ENCODE results near the gene SETD1A. TPM values are rescaled to one million over a fixed set of nuclear protein-coding genes. Genes with fewer than 3 reads are reported as not detected.

The SETD1A gene
- total and polyA plus RNA-seq, 2 donors from 2014 or later: 4.8 to 18.8 TPM

GRCh38 chr16:30950516-30951065 lies 7.0 kb upstream of the SETD1A start:
- Histone ChIP-seq H3K27me3 (ENCODE audit: control insufficient read depth, insufficient read depth, low read length) (no peaks in the 10 kb centered on the region), H3K9ac (ENCODE audit: low read length in 3 of 3) (peak overlapping the region in 2 of 3 donors; percentile 51 to 79), H3K27ac (ENCODE audit: low read depth in 2 of 2, low read length in 2 of 2) (no peak overlapping the region), H3K9me3 (ENCODE audit: control insufficient read depth in 2 of 3, insufficient read depth in 1 of 3, low read length in 3 of 3) (no peaks in the 10 kb centered on the region), H3K4me3 (ENCODE audit: low read length in 3 of 3) (peak overlapping the region in 2 of 3 donors; percentile 81 to 89), H3K36me3 (ENCODE audit: control insufficient read depth in 2 of 3, insufficient read depth in 3 of 3, low read length in 3 of 3) (no peaks in the 10 kb centered on the region), H3K4me1 (ENCODE audit: control insufficient read depth in 2 of 3, insufficient read depth in 2 of 3, low read depth in 1 of 3, low read length in 3 of 3) (peaks cover 0 to 26% (median 15%) of the 10 kb centered on the region in 3 donors)
- TF ChIP-seq CTCF (IDR thresholded peaks at IDR 0.05; ENCODE audit: borderline replicate concordance, extremely low read depth, insufficient read depth): no peak
- FAIRE-seq: no peak
- DNase-seq: peak in 1 of 5 donors; percentile 64
- intact Hi-C loops (cut with DNase I): no loop called here

GRCh38 chr16:30951193-30951592 lies 6.4 kb upstream of the SETD1A start:
- Histone ChIP-seq H3K9me3 (ENCODE audit: control insufficient read depth in 2 of 3, insufficient read depth in 1 of 3, low read length in 3 of 3) (no peaks in the 10 kb centered on the region), H3K27ac (ENCODE audit: low read depth in 2 of 2, low read length in 2 of 2) (no peak overlapping the region), H3K27me3 (ENCODE audit: control insufficient read depth, insufficient read depth, low read length) (no peaks in the 10 kb centered on the region), H3K9ac (ENCODE audit: low read length in 3 of 3) (no peak overlapping the region), H3K4me1 (ENCODE audit: control insufficient read depth in 2 of 3, insufficient read depth in 2 of 3, low read depth in 1 of 3, low read length in 3 of 3) (peaks cover 0 to 26% (median 15%) of the 10 kb centered on the region in 3 donors), H3K4me3 (ENCODE audit: low read length in 3 of 3) (no peak overlapping the region), H3K36me3 (ENCODE audit: control insufficient read depth in 2 of 3, insufficient read depth in 3 of 3, low read length in 3 of 3) (no peaks in the 10 kb centered on the region)
- no peak for FAIRE-seq
- no peak for TF ChIP-seq CTCF (IDR thresholded peaks at IDR 0.05; ENCODE audit: borderline replicate concordance, extremely low read depth, insufficient read depth)
- intact Hi-C loops (cut with DNase I): no loop called here
- DNase-seq: no peak

GRCh38 chr16:30951750-30952149 lies 5.8 kb upstream of the SETD1A start:
- no peak overlapping the region for H3K27ac ChIP-seq (ENCODE audit: low read depth in 2 of 2, low read length in 2 of 2)
- FAIRE-seq (no peak), DNase-seq (no peak)
- H3K9me3 ChIP-seq (ENCODE audit: control insufficient read depth in 2 of 3, insufficient read depth in 1 of 3, low read length in 3 of 3): no peaks in the 10 kb centered on the region
- H3K9ac ChIP-seq (ENCODE audit: low read length in 3 of 3): no peak overlapping the region
- H3K4me1 ChIP-seq (ENCODE audit: control insufficient read depth in 2 of 3, insufficient read depth in 2 of 3, low read depth in 1 of 3, low read length in 3 of 3): peaks cover 0 to 29% (median 15%) of the 10 kb centered on the region in 3 donors
- intact Hi-C loops (cut with DNase I): no loop called here
- TF ChIP-seq CTCF (IDR thresholded peaks at IDR 0.05; ENCODE audit: borderline replicate concordance, extremely low read depth, insufficient read depth): no peak
- no peaks in the 10 kb centered on the region for H3K36me3 ChIP-seq (ENCODE audit: control insufficient read depth in 2 of 3, insufficient read depth in 3 of 3, low read length in 3 of 3)
- H3K27me3 ChIP-seq (ENCODE audit: control insufficient read depth, insufficient read depth, low read length): no peaks in the 10 kb centered on the region
- H3K4me3 ChIP-seq (ENCODE audit: low read length in 3 of 3): no peak overlapping the region

GRCh38 chr16:30953111-30953510 lies 4.4 kb upstream of the SETD1A start:
- Histone ChIP-seq H3K27me3 (ENCODE audit: control insufficient read depth, insufficient read depth, low read length) (no peaks in the 10 kb centered on the region), H3K9me3 (ENCODE audit: control insufficient read depth in 2 of 3, insufficient read depth in 1 of 3, low read length in 3 of 3) (no peaks in the 10 kb centered on the region), H3K4me3 (ENCODE audit: low read length in 3 of 3) (no peak overlapping the region), H3K9ac (ENCODE audit: low read length in 3 of 3) (no peak overlapping the region), H3K4me1 (ENCODE audit: control insufficient read depth in 2 of 3, insufficient read depth in 2 of 3, low read depth in 1 of 3, low read length in 3 of 3) (peaks cover 0 to 31% (median 15%) of the 10 kb centered on the region in 3 donors), H3K36me3 (ENCODE audit: control insufficient read depth in 2 of 3, insufficient read depth in 3 of 3, low read length in 3 of 3) (no peaks in the 10 kb centered on the region), H3K27ac (ENCODE audit: low read depth in 2 of 2, low read length in 2 of 2) (peak overlapping the region in 1 of 2 donors; percentile 14)
- TF ChIP-seq CTCF (IDR thresholded peaks at IDR 0.05; ENCODE audit: borderline replicate concordance, extremely low read depth, insufficient read depth): no peak
- no peak for DNase-seq
- intact Hi-C loops (cut with DNase I): no loop called here
- FAIRE-seq: no peak

Measured in kidney (tissue), 14 donors.